Measurements from ENCODE around the gene RFNG.

GRCh38 chr17:82019690-82020571 is 31.7 kb downstream of the RFNG start:
- TF ChIP-seq CTCF (IDR thresholded peaks at IDR 0.05), result peak; percentile 62 to 77 (median 72)
- TF ChIP-seq POLR2A (IDR thresholded peaks at IDR 0.05), result no peak
- TF ChIP-seq POLR2AphosphoS5 (IDR thresholded peaks at IDR 0.05), result no peak

All from transverse colon (tissue), 4 donors.